ENCODE measurements around the gene PMF1.

DNA sequence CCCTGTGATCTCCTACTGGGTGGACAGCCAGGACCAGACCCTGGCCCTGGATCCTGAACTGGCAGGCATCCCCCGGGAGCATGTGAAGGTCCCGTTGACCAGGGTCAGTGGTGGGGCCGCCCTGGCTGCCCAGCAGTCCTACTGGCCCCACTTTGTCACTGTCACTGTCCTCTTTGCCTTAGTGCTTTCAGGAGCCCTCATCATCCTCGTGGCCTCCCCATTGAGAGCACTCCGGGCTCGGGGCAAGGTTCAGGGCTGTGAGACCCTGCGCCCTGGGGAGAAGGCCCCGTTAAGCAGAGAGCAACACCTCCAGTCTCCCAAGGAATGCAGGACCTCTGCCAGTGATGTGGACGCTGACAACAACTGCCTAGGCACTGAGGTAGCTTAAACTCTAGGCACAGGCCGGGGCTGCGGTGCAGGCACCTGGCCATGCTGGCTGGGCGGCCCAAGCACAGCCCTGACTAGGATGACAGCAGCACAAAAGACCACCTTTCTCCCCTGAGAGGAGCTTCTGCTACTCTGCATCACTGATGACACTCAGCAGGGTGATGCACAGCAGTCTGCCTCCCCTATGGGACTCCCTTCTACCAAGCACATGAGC is 36.1 kb upstream of the PMF1 start:
- no peak for TF ChIP-seq POLR2A (IDR thresholded peaks at IDR 0.05; ENCODE audit: low read depth, low read length)
- TF ChIP-seq POLR2AphosphoS5 (IDR thresholded peaks at IDR 0.05; ENCODE audit: low read depth, low read length): no peak
- TF ChIP-seq TAF1 (IDR thresholded peaks at IDR 0.05; ENCODE audit: borderline replicate concordance, low read depth, low read length): no peak
